ENCODE measurements around the gene NPAS2. TPM values are rescaled to one million over a fixed set of nuclear protein-coding genes. Genes with fewer than 3 reads are reported as not detected.

The NPAS2 gene
- total RNA-seq, 1 donor from 2014 or later: 5.5 TPM

DNA sequence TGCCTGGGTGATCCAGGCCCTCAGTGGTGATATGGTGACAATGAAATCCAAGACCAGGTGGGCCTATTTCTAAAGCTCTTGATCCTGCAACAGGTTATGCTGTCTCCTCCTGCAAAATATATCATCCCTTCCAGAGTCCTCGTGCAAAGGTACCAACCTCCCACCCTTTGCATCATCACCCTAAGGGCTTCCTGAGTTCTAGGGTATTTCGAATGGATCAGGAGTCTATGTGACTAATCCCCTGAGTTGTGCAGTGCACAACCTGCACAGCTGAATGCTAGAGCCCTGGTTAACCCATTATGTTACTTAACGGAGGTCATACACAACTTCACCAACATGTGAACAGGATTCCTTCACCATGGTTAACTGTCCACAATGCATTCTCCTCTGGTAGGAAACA, 13.4 kb upstream of the NPAS2 start:
- no peak overlapping the region for H3K27ac Mint-ChIP-seq (ENCODE audit: unreplicated experiment)
- H3K79me2 ChIP-seq (ENCODE audit: insufficient read depth, low read length): no peaks in the 10 kb centered on the region
- H3K9me3 ChIP-seq (ENCODE audit: insufficient read depth, low read depth, low read length): no peaks in the 10 kb centered on the region
- no peaks in the 10 kb centered on the region for H3K9me3 Mint-ChIP-seq (ENCODE audit: unreplicated experiment)
- H3K27me3 ChIP-seq (ENCODE audit: insufficient read depth, low read length): no peaks in the 10 kb centered on the region
- no peak overlapping the region for H3K4me3 Mint-ChIP-seq (ENCODE audit: unreplicated experiment)
- H3K36me3 Mint-ChIP-seq (ENCODE audit: low read depth, unreplicated experiment): no peaks in the 10 kb centered on the region
- peaks cover 11% of the 10 kb centered on the region for H3K4me1 Mint-ChIP-seq (ENCODE audit: low read depth, unreplicated experiment)
- DNase-seq (ENCODE audit: low read depth) (no peak), FAIRE-seq (no peak)
- no peaks in the 10 kb centered on the region for H4K20me1 ChIP-seq (ENCODE audit: insufficient read depth, low read length)
- peaks cover 2% of the 10 kb centered on the region for H3K4me1 ChIP-seq (ENCODE audit: insufficient read depth, low read length)
- H3K27me3 Mint-ChIP-seq (ENCODE audit: low read depth, unreplicated experiment): peaks cover 31% of the 10 kb centered on the region
- H3K27ac ChIP-seq (ENCODE audit: low read depth, low read length): no peak overlapping the region
- no peak for TF ChIP-seq EZH2 (IDR thresholded peaks at IDR 0.05; ENCODE audit: insufficient read depth, low read length)
- TF ChIP-seq, protein P1, sequence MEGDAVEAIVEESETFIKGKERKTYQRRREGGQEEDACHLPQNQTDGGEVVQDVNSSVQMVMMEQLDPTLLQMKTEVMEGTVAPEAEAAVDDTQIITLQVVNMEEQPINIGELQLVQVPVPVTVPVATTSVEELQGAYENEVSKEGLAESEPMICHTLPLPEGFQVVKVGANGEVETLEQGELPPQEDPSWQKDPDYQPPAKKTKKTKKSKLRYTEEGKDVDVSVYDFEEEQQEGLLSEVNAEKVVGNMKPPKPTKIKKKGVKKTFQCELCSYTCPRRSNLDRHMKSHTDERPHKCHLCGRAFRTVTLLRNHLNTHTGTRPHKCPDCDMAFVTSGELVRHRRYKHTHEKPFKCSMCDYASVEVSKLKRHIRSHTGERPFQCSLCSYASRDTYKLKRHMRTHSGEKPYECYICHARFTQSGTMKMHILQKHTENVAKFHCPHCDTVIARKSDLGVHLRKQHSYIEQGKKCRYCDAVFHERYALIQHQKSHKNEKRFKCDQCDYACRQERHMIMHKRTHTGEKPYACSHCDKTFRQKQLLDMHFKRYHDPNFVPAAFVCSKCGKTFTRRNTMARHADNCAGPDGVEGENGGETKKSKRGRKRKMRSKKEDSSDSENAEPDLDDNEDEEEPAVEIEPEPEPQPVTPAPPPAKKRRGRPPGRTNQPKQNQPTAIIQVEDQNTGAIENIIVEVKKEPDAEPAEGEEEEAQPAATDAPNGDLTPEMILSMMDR (IDR thresholded peaks at IDR 0.05; ENCODE audit: insufficient read depth, low read depth, low read length): no peak
- H3K4me3 ChIP-seq (ENCODE audit: insufficient read depth, low read depth, low read length): no peak overlapping the region
- H2AFZ ChIP-seq (ENCODE audit: low read depth, low read length): no peak overlapping the region
- no peak overlapping the region for H3K4me2 ChIP-seq (ENCODE audit: low read length)
- no peaks in the 10 kb centered on the region for H3K36me3 ChIP-seq (ENCODE audit: insufficient read depth, low read length)
- no peak overlapping the region for H3K9ac ChIP-seq (ENCODE audit: low read length)

GRCh38 chr2:100807707-100808106, 12.2 kb upstream of the NPAS2 start:
- no peak overlapping the region for H3K4me3 Mint-ChIP-seq (ENCODE audit: unreplicated experiment)

DNA sequence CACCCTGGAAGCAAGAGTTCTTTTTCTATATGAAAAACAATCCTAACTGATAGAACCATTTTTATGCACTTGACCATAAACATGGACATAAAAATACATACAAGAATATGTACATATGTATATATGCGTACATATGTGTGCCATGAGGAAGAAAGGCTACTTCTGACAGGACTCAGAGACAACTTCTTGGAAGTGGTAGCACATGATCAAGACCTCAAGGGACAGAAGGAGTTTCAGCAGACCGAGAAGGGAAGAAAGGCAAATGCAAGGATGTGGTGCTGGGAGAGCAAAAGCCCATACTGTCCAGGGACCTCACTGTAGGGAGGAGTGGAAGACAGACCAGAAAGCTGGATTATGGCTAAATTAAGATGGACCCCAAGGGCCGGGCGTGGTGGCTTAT, 11.4 kb upstream of the NPAS2 start:
- no peaks in the 10 kb centered on the region for H3K27me3 ChIP-seq (ENCODE audit: insufficient read depth, low read length)
- no peaks in the 10 kb centered on the region for H3K9me3 ChIP-seq (ENCODE audit: insufficient read depth, low read depth, low read length)
- H3K79me2 ChIP-seq (ENCODE audit: insufficient read depth, low read length): no peaks in the 10 kb centered on the region
- Mint-ChIP-seq H3K4me1 (ENCODE audit: low read depth, unreplicated experiment) (peaks cover 2% of the 10 kb centered on the region), H3K27me3 (ENCODE audit: low read depth, unreplicated experiment) (peaks cover 34% of the 10 kb centered on the region), H3K4me3 (ENCODE audit: unreplicated experiment) (no peak overlapping the region), H3K27ac (ENCODE audit: unreplicated experiment) (no peak overlapping the region), H3K9me3 (ENCODE audit: unreplicated experiment) (no peaks in the 10 kb centered on the region), H3K36me3 (ENCODE audit: low read depth, unreplicated experiment) (no peaks in the 10 kb centered on the region)
- TF ChIP-seq, protein P1 (IDR thresholded peaks at IDR 0.05; ENCODE audit: insufficient read depth, low read depth, low read length): no peak
- no peak for TF ChIP-seq EZH2 (IDR thresholded peaks at IDR 0.05; ENCODE audit: insufficient read depth, low read length)
- H3K4me1 ChIP-seq (ENCODE audit: insufficient read depth, low read length): peaks cover 5% of the 10 kb centered on the region
- DNase-seq (ENCODE audit: low read depth) (no peak), FAIRE-seq (no peak)
- H4K20me1 ChIP-seq (ENCODE audit: insufficient read depth, low read length): no peaks in the 10 kb centered on the region
- no peak overlapping the region for H3K27ac ChIP-seq (ENCODE audit: low read depth, low read length)
- H3K36me3 ChIP-seq (ENCODE audit: insufficient read depth, low read length): no peaks in the 10 kb centered on the region
- no peak overlapping the region for H3K4me3 ChIP-seq (ENCODE audit: insufficient read depth, low read depth, low read length)
- H2AFZ ChIP-seq (ENCODE audit: low read depth, low read length): no peak overlapping the region
- no peak overlapping the region for H3K9ac ChIP-seq (ENCODE audit: low read length)
- no peak overlapping the region for H3K4me2 ChIP-seq (ENCODE audit: low read length)

More at GRCh38 chr2:100807707-100808106, 12.2 kb upstream of the NPAS2 start:
- Histone ChIP-seq H2AFZ (ENCODE audit: low read depth, low read length) (no peak overlapping the region), H3K9me3 (ENCODE audit: insufficient read depth, low read depth, low read length) (no peaks in the 10 kb centered on the region), H3K27me3 (ENCODE audit: insufficient read depth, low read length) (no peaks in the 10 kb centered on the region), H3K4me2 (ENCODE audit: low read length) (no peak overlapping the region), H3K79me2 (ENCODE audit: insufficient read depth, low read length) (no peaks in the 10 kb centered on the region), H3K4me1 (ENCODE audit: insufficient read depth, low read length) (no peaks in the 10 kb centered on the region), H3K36me3 (ENCODE audit: insufficient read depth, low read length) (no peaks in the 10 kb centered on the region), H3K9ac (ENCODE audit: low read length) (no peak overlapping the region), H4K20me1 (ENCODE audit: insufficient read depth, low read length) (no peaks in the 10 kb centered on the region), H3K27ac (ENCODE audit: low read depth, low read length) (no peak overlapping the region), H3K4me3 (ENCODE audit: insufficient read depth, low read depth, low read length) (no peak overlapping the region)
- Mint-ChIP-seq H3K4me1 (ENCODE audit: low read depth, unreplicated experiment) (no peaks in the 10 kb centered on the region), H3K36me3 (ENCODE audit: low read depth, unreplicated experiment) (no peaks in the 10 kb centered on the region), H3K27ac (ENCODE audit: unreplicated experiment) (no peak overlapping the region), H3K27me3 (ENCODE audit: low read depth, unreplicated experiment) (peaks cover 34% of the 10 kb centered on the region), H3K9me3 (ENCODE audit: unreplicated experiment) (no peaks in the 10 kb centered on the region)
- DNase-seq (ENCODE audit: low read depth) (no peak), FAIRE-seq (no peak)
- TF ChIP-seq EZH2 (IDR thresholded peaks at IDR 0.05; ENCODE audit: insufficient read depth, low read length): no peak
- TF ChIP-seq, protein P1 (IDR thresholded peaks at IDR 0.05; ENCODE audit: insufficient read depth, low read depth, low read length): no peak

All from astrocyte (in vitro differentiated cells and primary cell).